D721Med (cell line): ENCODE data around the gene PVALEF.

Experiments used
- DNase-seq: peaks from one replicate; pipeline ENCODE4 v3.0.0; 2011; ENCODE audit warnings: low spot score; ENCODE audit not compliant: insufficient read length
- FAIRE-seq: peaks from 2 replicates; lab custom pipeline; 2011; peaks lifted over from hg19 to GRCh38; lab: Jason Lieb, UNC
- TF ChIP-seq, protein P1 (sequence below): IDR thresholded peaks from 2 replicates; pipeline ENCODE4 v1.5.1; 2012; ENCODE audit warnings: mild to moderate bottlenecking, control low read depth; ENCODE audit not compliant: insufficient read depth; ENCODE audit errors: missing control alignments

Gene PVALEF

DNA sequence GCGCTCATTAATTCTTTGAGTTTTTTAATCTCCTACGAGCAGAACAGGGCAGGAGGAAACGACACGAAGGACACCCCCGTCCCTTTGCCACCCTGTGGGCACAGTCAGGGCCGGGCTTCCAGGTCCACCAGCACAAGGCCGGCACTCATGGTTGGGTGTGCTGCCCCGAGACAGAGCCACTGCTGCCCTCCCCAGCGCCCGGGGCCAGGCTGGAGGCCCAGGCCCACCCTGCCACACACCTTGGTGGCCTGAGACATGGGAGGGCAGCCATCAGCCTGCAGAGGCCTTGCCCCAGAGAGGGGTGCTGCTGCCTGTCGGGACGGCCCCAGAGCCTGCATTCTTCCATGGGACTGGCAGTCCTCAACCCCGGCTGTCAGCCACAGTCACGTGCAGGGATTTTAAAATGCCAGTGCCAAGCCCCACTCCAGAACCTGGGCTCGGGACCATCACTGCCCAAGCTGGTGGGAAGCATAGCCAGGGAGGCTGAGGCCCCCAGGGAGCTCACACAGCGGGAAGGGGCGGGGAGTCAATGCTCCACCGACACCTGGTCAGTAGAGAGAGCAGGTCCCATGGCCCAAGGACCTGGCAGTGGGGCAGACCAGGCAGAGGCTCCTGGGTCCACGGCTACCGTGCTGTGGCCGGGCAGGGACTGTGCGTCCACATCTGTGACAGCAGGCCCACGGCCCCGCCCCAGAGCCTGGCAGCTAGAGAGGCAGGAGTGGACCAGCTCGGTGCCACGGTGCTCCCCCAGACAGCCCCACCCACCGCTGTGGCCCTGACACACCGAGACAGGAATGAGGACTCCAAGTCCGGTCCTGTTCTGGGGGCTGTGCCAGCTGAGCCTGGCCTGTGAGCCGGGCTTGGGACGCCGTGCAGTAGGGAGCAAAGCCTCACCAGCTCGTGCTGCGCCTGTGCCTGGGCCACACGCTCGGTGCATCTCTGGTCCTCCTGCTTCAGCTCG, 29.9 kb downstream of the PVALEF start:
- DNase-seq: no peak
- TF ChIP-seq, protein P1, sequence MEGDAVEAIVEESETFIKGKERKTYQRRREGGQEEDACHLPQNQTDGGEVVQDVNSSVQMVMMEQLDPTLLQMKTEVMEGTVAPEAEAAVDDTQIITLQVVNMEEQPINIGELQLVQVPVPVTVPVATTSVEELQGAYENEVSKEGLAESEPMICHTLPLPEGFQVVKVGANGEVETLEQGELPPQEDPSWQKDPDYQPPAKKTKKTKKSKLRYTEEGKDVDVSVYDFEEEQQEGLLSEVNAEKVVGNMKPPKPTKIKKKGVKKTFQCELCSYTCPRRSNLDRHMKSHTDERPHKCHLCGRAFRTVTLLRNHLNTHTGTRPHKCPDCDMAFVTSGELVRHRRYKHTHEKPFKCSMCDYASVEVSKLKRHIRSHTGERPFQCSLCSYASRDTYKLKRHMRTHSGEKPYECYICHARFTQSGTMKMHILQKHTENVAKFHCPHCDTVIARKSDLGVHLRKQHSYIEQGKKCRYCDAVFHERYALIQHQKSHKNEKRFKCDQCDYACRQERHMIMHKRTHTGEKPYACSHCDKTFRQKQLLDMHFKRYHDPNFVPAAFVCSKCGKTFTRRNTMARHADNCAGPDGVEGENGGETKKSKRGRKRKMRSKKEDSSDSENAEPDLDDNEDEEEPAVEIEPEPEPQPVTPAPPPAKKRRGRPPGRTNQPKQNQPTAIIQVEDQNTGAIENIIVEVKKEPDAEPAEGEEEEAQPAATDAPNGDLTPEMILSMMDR: no peak
- no peak for FAIRE-seq

DNA sequence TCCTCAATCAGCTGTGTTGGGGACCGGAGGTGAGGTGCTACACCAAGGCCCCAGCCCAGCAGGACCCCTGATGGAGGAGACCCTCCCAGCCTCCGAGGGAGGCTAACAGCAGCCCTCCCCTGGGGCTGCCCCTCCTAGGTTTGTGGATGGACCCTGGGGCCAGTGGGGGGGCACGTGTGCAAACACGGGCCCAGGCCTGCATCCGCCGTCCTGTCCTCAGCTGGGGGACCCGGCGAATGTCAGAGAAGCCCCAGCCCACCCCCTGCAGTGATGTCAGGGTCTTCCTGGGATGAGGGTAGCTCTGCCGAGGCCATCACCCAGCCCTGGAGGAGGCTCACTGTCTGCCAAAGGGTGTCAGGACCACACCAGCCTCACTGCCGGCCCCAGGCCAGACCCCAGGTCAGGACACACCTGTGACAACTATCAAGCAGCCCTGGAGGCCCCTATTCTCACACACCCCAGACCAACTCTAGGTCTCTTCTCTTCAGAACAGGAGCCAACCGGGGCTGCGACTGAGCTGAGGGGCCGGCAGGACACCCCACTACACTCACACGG, 30.7 kb downstream of the PVALEF start:
- no peak for DNase-seq
- FAIRE-seq: no peak
- TF ChIP-seq, protein P1: no peak

DNA sequence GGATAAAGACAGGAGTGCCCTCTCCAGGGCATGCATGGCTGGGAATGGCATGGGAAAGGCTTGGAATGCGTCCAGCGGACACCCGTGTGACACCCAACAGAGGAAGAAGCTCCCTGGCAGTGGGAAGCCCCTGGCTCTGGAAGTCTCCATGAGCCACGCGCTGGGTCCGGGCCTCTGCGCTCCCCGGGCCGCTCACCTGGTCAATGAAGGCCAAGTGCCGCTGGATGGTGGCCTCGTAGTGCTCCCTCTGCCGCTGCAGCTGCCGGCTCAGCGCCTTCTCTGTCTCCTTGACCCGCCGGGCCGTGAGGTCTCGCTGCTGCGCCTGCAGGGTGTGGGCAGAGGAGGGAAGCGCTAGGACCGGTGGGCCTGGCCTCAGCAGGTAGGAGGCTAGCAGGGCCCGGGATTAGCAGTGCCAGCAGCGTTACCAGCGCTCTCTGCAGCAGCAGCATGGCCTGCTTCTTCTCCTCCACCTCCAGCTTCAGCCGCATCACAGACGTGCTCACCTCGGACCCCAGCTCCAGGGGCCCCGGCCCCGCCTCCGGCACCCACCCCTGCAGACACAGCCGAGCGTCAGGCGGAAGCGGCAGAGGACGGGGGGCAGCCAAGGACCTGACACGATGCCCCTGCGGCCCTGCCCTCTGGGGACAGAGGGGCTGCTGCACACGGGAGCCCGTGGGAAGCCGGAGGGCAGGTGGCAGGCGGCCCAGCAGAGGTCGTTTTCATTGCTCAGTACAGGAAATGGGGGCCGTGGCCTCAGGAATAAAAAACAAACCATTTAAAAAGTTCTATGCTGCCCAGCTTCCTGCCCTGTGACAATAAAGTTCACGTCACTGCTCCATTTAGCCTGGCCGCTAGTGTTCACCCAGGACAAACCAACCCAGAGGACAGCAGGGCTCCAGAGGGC, 31.4 kb downstream of the PVALEF start:
- TF ChIP-seq, protein P1: no peak
- FAIRE-seq (no peak), DNase-seq (no peak)

DNA sequence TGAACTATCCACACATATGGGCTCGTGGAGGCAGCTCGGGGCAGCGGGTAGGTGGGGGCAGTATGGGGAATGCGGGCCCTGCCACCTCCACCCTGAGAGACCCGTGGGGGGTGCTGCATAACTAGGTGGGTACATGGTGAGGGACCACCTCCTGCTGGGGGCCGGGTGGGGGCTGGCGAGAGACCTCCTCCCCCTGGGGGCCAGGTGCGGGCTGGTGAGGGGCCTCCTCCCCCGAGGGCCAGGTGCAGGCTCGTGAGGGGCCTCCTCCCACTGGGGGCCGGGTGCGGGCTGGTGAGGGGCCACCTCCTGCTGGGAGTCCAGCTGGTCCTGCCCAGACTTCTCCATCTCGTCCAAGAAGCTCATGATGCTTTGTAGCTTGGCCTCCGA, 32.1 kb downstream of the PVALEF start:
- DNase-seq (no peak), FAIRE-seq (no peak)
- TF ChIP-seq, protein P1: no peak

DNA sequence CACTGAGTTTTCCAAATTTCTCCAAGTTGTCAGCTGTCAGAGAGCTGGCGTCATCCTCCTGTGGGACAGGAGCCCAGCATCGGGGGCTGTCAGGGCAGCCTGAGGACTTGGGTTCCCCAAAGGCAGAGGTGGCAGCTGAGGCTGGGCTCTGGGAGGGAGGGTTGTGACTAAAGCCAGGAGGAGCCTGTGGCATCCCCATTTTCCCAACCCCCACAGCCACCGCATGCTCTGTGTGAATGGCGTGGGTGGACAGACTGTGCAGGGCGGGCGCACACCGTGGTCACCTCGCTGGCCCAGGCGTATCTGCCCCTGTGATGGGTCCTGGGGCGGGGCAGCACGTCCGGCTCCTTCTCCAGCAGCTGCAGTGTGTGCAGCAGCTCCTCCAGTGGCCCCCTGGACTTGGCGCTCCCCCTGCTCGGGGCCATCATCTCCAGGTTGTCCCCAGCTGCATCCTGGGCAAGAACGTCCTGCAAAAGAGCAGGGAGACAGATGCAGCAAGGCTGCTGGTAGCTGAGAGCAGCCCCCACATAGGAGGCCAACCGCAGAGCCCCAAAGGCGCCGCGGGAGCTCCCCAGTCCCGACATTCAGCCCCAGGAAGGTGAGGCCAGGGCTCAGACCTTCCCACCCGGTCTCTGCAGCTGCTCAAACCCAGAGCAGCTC, 32.7 kb downstream of the PVALEF start:
- no peak for DNase-seq
- FAIRE-seq: no peak
- TF ChIP-seq, protein P1: no peak

DNA sequence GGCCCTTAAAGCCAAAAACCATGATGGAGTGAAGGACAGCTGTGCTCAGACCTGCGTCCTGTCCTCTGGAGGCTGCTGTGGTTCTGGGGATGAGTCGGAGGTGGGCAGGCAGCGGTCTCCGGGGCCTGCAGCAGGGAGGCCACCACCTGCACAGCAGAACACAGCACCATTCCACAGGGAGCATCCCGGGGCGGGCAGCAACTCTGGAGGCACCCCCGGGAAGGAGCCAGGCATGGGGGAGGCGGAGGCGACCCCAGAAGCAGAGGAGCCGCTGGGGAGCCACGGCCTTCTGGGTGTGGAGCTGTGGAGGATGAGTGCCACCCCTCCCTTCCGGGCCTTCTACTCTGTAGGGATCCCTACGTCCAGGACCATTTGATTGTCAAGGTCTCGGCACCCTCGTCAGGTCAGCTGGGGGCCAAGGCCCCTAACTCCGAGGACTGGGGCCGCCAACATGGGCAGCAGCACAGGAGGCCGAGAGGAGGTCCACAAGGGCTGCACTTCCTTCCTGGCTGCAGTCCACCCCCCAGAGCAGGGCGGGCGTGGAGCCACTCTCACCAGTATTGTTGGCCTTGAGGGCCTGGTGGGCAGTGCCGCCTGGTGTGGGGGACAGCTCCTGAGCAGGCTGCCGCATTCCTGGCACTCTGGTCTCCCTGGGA, 33.6 kb downstream of the PVALEF start:
- TF ChIP-seq, protein P1: no peak
- FAIRE-seq: no peak
- no peak for DNase-seq
